ENCODE measurements around the gene OR6V1.
A peak's percentile ranks its signal among the peaks of the same experiment; 100 is the strongest.

The OR6V1 gene

DNA sequence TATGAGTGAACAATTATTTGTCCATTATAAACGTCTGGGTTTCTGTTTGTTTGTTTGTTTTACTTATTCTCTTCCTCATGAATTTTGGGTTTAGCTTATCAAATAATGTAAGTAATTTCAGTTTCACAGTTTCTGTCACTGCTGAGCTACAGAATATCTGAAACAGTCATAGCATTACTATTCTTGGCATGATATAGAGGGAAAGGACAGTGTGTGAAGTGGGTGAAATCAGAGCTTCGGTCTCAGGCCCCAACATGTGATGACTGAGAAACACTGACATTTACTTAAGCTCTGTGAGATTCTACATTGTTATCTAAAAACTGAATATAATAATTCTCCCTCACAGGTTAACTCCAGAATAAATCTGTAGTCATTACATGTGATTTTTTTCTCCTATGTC is 8.8 kb upstream of the OR6V1 start:
- TF ChIP-seq, protein P1, sequence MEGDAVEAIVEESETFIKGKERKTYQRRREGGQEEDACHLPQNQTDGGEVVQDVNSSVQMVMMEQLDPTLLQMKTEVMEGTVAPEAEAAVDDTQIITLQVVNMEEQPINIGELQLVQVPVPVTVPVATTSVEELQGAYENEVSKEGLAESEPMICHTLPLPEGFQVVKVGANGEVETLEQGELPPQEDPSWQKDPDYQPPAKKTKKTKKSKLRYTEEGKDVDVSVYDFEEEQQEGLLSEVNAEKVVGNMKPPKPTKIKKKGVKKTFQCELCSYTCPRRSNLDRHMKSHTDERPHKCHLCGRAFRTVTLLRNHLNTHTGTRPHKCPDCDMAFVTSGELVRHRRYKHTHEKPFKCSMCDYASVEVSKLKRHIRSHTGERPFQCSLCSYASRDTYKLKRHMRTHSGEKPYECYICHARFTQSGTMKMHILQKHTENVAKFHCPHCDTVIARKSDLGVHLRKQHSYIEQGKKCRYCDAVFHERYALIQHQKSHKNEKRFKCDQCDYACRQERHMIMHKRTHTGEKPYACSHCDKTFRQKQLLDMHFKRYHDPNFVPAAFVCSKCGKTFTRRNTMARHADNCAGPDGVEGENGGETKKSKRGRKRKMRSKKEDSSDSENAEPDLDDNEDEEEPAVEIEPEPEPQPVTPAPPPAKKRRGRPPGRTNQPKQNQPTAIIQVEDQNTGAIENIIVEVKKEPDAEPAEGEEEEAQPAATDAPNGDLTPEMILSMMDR (IDR thresholded peaks at IDR 0.05; ENCODE audit: insufficient read depth, low read length, poor library complexity, severe bottlenecking) = no peak
- DNase-seq (ENCODE audit: extremely low read depth, insufficient read length) = peak; percentile 5
- H3K36me3 ChIP-seq (ENCODE audit: control insufficient read depth, insufficient read depth, low read length) = no peaks in the 10 kb centered on the region
- H3K4me3 ChIP-seq (replicated peaks; ENCODE audit: low read depth, low read length) = no peak overlapping the region
- H3K27me3 ChIP-seq (replicated peaks; ENCODE audit: control insufficient read depth, insufficient read depth, low read length) = no peaks in the 10 kb centered on the region

DNA sequence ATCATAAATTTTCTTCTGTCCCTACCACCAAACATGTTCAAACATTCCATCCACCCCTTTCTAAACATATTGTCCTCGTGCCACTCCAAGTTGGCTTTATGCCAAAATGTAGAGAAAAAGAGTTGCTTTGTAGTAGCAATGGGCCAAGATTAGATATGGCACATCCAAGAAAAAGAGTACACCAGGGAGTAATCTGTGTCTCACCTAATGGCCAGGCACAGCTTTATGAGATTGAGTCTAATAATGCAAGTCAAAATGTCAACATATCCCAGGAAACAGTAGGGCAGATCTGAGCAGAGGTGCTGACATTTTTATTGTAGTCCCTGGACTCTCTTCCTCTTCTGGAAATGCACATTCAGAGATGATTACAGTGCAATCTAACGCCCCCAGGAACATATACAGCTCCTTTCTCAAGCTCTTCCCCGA is 5.7 kb upstream of the OR6V1 start:
- no peaks in the 10 kb centered on the region; the same call in 1 of the 2 replicates for H3K27me3 ChIP-seq (replicated peaks; ENCODE audit: control insufficient read depth, insufficient read depth, low read length)
- no peak overlapping the region for H3K4me3 ChIP-seq (replicated peaks; ENCODE audit: low read depth, low read length)
- TF ChIP-seq, protein P1 (IDR thresholded peaks at IDR 0.05; ENCODE audit: insufficient read depth, low read length, poor library complexity, severe bottlenecking) = no peak
- no peak for DNase-seq (ENCODE audit: extremely low read depth, insufficient read length)
- H3K36me3 ChIP-seq (ENCODE audit: control insufficient read depth, insufficient read depth, low read length) = no peaks in the 10 kb centered on the region

DNA sequence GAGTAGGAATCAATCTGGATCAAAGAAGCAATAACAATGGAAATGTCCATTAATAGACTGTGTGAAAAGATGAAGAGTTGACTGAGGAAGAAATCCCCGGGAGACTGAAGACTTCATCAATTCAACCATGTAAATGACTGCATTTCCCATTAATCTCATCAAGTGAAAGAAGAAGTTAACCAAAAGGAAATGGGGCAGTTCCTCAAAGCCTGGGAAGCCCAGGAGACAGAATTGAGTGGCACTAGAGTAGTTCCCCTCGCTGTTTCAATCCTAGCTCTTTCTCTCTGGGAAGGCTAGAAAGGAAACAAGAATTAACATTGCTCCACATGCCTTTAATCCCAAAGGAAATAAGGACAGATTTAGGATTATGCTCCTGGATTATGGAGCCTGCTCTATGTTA is 4.8 kb upstream of the OR6V1 start:
- no peak for DNase-seq (ENCODE audit: extremely low read depth, insufficient read length)
- no peaks in the 10 kb centered on the region; the same call in 1 of the 2 replicates for H3K27me3 ChIP-seq (replicated peaks; ENCODE audit: control insufficient read depth, insufficient read depth, low read length)
- H3K4me3 ChIP-seq (replicated peaks; ENCODE audit: low read depth, low read length) = no peak overlapping the region
- TF ChIP-seq, protein P1 (IDR thresholded peaks at IDR 0.05; ENCODE audit: insufficient read depth, low read length, poor library complexity, severe bottlenecking) = no peak
- no peaks in the 10 kb centered on the region for H3K36me3 ChIP-seq (ENCODE audit: control insufficient read depth, insufficient read depth, low read length)

DNA sequence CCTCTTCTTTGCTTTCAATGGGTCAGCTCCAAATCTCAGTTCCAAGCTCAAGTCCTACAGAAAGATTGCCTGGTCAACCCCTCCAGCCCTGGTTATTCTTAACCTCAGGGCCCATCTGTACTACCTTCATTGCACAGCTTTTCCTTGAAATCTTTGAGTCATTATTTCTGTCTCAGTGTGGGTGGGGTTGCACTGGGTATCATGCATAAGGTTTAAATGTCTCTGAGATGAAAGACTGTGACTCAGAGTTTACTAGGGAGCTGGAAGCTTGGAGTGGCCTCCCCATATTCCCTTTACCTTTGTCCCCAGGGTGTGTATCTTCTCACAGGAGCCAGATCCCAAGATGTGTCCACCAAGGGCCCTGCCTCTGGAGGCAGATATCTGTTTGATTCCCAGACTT is 3.3 kb upstream of the OR6V1 start:
- Histone ChIP-seq H3K27me3 (replicated peaks; ENCODE audit: control insufficient read depth, insufficient read depth, low read length) (no peaks in the 10 kb centered on the region; the same call in 1 of the 2 replicates), H3K4me3 (replicated peaks; ENCODE audit: low read depth, low read length) (no peak overlapping the region)
- TF ChIP-seq, protein P1 (IDR thresholded peaks at IDR 0.05; ENCODE audit: insufficient read depth, low read length, poor library complexity, severe bottlenecking) = no peak

DNA sequence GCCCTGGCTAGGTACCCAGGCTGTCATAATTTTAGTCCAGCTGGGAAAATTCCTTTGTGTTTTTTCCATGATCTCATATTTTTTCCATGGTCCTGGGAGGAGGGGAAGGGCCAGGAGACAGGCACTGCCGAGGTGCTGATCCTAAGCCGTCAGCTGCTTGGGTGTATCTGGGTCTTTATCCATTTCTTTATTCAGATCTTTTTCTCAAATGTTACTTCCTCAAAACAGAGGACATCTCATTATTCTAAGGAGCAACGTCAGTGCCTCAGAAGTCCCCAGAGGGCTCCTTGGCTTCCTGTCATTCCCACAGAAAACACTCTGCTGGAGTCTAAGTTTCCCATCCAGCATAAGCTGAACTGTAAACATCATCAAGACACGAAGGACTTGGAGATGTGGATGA is 2.8 kb upstream of the OR6V1 start:
- Histone ChIP-seq H3K36me3 (ENCODE audit: control insufficient read depth, insufficient read depth, low read length) (no peaks in the 10 kb centered on the region), H3K27me3 (replicated peaks; ENCODE audit: control insufficient read depth, insufficient read depth, low read length) (no peaks in the 10 kb centered on the region; the same call in 1 of the 2 replicates), H3K4me3 (replicated peaks; ENCODE audit: low read depth, low read length) (no peak overlapping the region)
- TF ChIP-seq, protein P1 (IDR thresholded peaks at IDR 0.05; ENCODE audit: insufficient read depth, low read length, poor library complexity, severe bottlenecking) = no peak
- DNase-seq (ENCODE audit: extremely low read depth, insufficient read length) = no peak

More for the DNA sequence above, 3.3 kb upstream of the OR6V1 start:
- H3K36me3 ChIP-seq (ENCODE audit: control insufficient read depth, insufficient read depth, low read length) = no peaks in the 10 kb centered on the region
- DNase-seq (ENCODE audit: extremely low read depth, insufficient read length) = no peak

DNA sequence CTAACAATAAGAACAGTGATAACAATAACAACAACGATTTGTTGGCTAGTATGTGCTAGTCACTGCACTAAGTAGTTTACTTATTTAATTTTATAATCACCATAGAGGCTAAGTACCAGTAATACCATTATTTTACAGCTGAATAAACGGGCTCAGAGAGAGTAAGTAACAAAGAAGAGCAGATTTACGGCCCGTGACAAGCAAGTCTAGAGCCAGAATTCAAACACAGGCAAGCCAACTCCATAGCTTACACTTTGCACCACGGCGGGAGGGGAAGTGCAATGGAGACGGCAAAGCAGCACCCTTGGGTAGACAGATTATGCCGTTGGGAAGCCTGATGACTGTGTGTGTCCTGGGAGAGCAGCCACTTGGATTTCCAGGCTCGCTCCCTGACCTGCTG is 1.2 kb upstream of the OR6V1 start:
- DNase-seq (ENCODE audit: extremely low read depth, insufficient read length) = no peak
- H3K27me3 ChIP-seq (replicated peaks; ENCODE audit: control insufficient read depth, insufficient read depth, low read length) = no peaks in the 10 kb centered on the region; the same call in 1 of the 2 replicates
- TF ChIP-seq, protein P1 (IDR thresholded peaks at IDR 0.05; ENCODE audit: insufficient read depth, low read length, poor library complexity, severe bottlenecking) = no peak
- H3K4me3 ChIP-seq (replicated peaks; ENCODE audit: low read depth, low read length) = no peak overlapping the region
- H3K36me3 ChIP-seq (ENCODE audit: control insufficient read depth, insufficient read depth, low read length) = no peaks in the 10 kb centered on the region
